DOHH2 (cell line): ENCODE results near the gene SHROOM3.

Source experiments
- H3F3A ChIP-seq: fragments of 200-600 bp; sonication (generic), shearing (Covaris generic); 2 replicates; pipeline ENCODE4 v1.6.0; 2016; ENCODE audit warnings: antibody characterized with exemption, mild to moderate bottlenecking; ENCODE audit not compliant: control insufficient read depth, insufficient read depth
- H3K27ac ChIP-seq: fragments of 200-600 bp; sonication (generic); 2 replicates; pipeline ENCODE4 v1.5.1; 2014; ENCODE audit warnings: low read depth, mild to moderate bottlenecking, low read length, moderate library complexity
- H3K27me3 ChIP-seq: fragments of 200-600 bp; sonication (generic); 2 replicates; pipeline ENCODE4 v1.6.1; 2014; ENCODE audit warnings: mild to moderate bottlenecking, low read length, mixed read lengths; ENCODE audit not compliant: control insufficient read depth
- H3K36me3 ChIP-seq: fragments of 200-600 bp; sonication (generic); 2 replicates; pipeline ENCODE4 v1.6.1; 2014; ENCODE audit warnings: mild to moderate bottlenecking, low read length, moderate library complexity, mixed read lengths; ENCODE audit not compliant: control insufficient read depth
- H3K4me1 ChIP-seq: fragments of 200-600 bp; sonication (generic); 2 replicates; pipeline ENCODE4 v1.6.1; 2014; ENCODE audit warnings: mild to moderate bottlenecking, low read length, mixed read lengths; ENCODE audit not compliant: control insufficient read depth
- H3K4me2 ChIP-seq: fragments of 200-600 bp; sonication (generic); 2 replicates; pipeline ENCODE4 v1.6.0; 2014; ENCODE audit warnings: mild to moderate bottlenecking, low read length, moderate library complexity
- H3K4me3 ChIP-seq: fragments of 200-600 bp; sonication (generic); 2 replicates; pipeline ENCODE4 v1.5.1; 2014; ENCODE audit warnings: mild to moderate bottlenecking, low read length, mixed read lengths
- H3K79me2 ChIP-seq: fragments of 200-600 bp; sonication (generic); 2 replicates; pipeline ENCODE4 v1.6.1; 2014; ENCODE audit warnings: mild to moderate bottlenecking, low read length, mixed read lengths; ENCODE audit not compliant: control insufficient read depth
- H3K9me2 ChIP-seq: fragments of 200-600 bp; sonication (generic); replicated peaks from 2 replicates; pipeline ENCODE4 v1.6.1; 2014; ENCODE audit warnings: mild to moderate bottlenecking, low read length, mixed read lengths; ENCODE audit not compliant: control insufficient read depth
- H3K9me3 ChIP-seq: fragments of 200-600 bp; sonication (generic); 2 replicates; pipeline ENCODE4 v1.6.1; 2014; ENCODE audit warnings: antibody characterized with exemption, low read length, mixed read lengths; ENCODE audit not compliant: control insufficient read depth, insufficient read depth
- H4K20me1 ChIP-seq: fragments of 200-600 bp; sonication (generic); 2 replicates; pipeline ENCODE4 v1.6.0; 2014; ENCODE audit warnings: low read depth, mild to moderate bottlenecking, antibody characterized with exemption, low read length, moderate library complexity; ENCODE audit not compliant: control insufficient read depth, insufficient read depth
- CTCF ChIP-seq: fragments of 200-600 bp; sonication (generic); IDR thresholded peaks from one replicate; pipeline ENCODE4 v1.5.1; 2014; ENCODE audit warnings: antibody characterized with exemption, mild to moderate bottlenecking, low read depth, low read length; ENCODE audit not compliant: poor library complexity, severe bottlenecking
- EZH2phosphoT487 ChIP-seq: fragments of 200-600 bp; sonication (generic); IDR thresholded peaks from 2 replicates; pipeline ENCODE4 v1.6.1; 2017; ENCODE audit warnings: borderline replicate concordance, mild to moderate bottlenecking, antibody characterized with exemption, low read length, moderate library complexity, mixed read lengths

SHROOM3 gene

GRCh38 chr4:76445911-76446310, 10.9 kb downstream of the SHROOM3 start:
- Histone ChIP-seq H3K79me2 (no peaks in the 10 kb centered on the region), H3K27me3 (no peaks in the 10 kb centered on the region), H3K9me3 (no peaks in the 10 kb centered on the region), H3F3A (no peaks in the 10 kb centered on the region), H3K27ac (no peak overlapping the region), H4K20me1 (no peaks in the 10 kb centered on the region), H3K4me3 (no peak overlapping the region), H3K36me3 (no peaks in the 10 kb centered on the region), H3K4me2 (no peak overlapping the region), H3K9me2 (no peaks in the 10 kb centered on the region), H3K4me1 (no peaks in the 10 kb centered on the region)
- TF ChIP-seq CTCF (no peak), EZH2phosphoT487 (no peak)

- Histone ChIP-seq H3F3A (no peaks in the 10 kb centered on the region), H4K20me1 (no peaks in the 10 kb centered on the region), H3K36me3 (no peaks in the 10 kb centered on the region), H3K79me2 (no peaks in the 10 kb centered on the region), H3K4me3 (no peak overlapping the region), H3K4me1 (no peaks in the 10 kb centered on the region), H3K9me3 (no peaks in the 10 kb centered on the region), H3K27me3 (no peaks in the 10 kb centered on the region), H3K4me2 (no peak overlapping the region), H3K27ac (no peak overlapping the region), H3K9me2 (no peaks in the 10 kb centered on the region)
- TF ChIP-seq EZH2phosphoT487 (no peak), CTCF (no peak)
Observed at GRCh38 chr4:76447393-76447851, 12.4 kb downstream of the SHROOM3 start.

GRCh38 chr4:76448211-76448610, 13.2 kb downstream of the SHROOM3 start:
- H3K4me3 ChIP-seq, result no peak overlapping the region
- no peaks in the 10 kb centered on the region for H3K79me2 ChIP-seq
- H3K4me1 ChIP-seq, result no peaks in the 10 kb centered on the region
- no peaks in the 10 kb centered on the region for H4K20me1 ChIP-seq
- H3K27me3 ChIP-seq, result no peaks in the 10 kb centered on the region
- H3K4me2 ChIP-seq, result no peak overlapping the region
- H3K36me3 ChIP-seq, result no peaks in the 10 kb centered on the region
- TF ChIP-seq CTCF (no peak), EZH2phosphoT487 (no peak)
- no peaks in the 10 kb centered on the region for H3K9me3 ChIP-seq
- no peak overlapping the region for H3K27ac ChIP-seq
- no peaks in the 10 kb centered on the region for H3K9me2 ChIP-seq
- no peaks in the 10 kb centered on the region for H3F3A ChIP-seq

- H3K9me2 ChIP-seq, result no peaks in the 10 kb centered on the region
- H3K9me3 ChIP-seq, result no peaks in the 10 kb centered on the region
- no peaks in the 10 kb centered on the region for H3K4me1 ChIP-seq
- H3K36me3 ChIP-seq, result no peaks in the 10 kb centered on the region
- H3K4me2 ChIP-seq, result no peak overlapping the region
- H3K27ac ChIP-seq, result no peak overlapping the region
- H3K79me2 ChIP-seq, result no peaks in the 10 kb centered on the region
- H4K20me1 ChIP-seq, result no peaks in the 10 kb centered on the region
- H3K27me3 ChIP-seq, result no peaks in the 10 kb centered on the region
- no peaks in the 10 kb centered on the region for H3F3A ChIP-seq
- no peak overlapping the region for H3K4me3 ChIP-seq
- TF ChIP-seq EZH2phosphoT487, result no peak
- no peak for TF ChIP-seq CTCF
Observed at GRCh38 chr4:76449362-76449767, 14.3 kb downstream of the SHROOM3 start.
